ENCODE results near the gene BICDL1.

Gene BICDL1

GRCh38 chr12:120060196-120060595, 71.2 kb downstream of the BICDL1 start:
- DNase-seq (ENCODE audit: low spot score in 2 of 2) (no peak), ATAC-seq (no peak)
- Mint-ChIP-seq H3K36me3 (peaks cover 42% of the 10 kb centered on the region), H3K9me3 (no peaks in the 10 kb centered on the region), H3K4me1 (peaks cover 11% of the 10 kb centered on the region), H3K27ac (no peak overlapping the region), H3K4me3 (no peak overlapping the region)

GRCh38 chr12:120060717-120061116, 71.7 kb downstream of the BICDL1 start:
- DNase-seq (ENCODE audit: low spot score in 2 of 2) = no peak

DNA sequence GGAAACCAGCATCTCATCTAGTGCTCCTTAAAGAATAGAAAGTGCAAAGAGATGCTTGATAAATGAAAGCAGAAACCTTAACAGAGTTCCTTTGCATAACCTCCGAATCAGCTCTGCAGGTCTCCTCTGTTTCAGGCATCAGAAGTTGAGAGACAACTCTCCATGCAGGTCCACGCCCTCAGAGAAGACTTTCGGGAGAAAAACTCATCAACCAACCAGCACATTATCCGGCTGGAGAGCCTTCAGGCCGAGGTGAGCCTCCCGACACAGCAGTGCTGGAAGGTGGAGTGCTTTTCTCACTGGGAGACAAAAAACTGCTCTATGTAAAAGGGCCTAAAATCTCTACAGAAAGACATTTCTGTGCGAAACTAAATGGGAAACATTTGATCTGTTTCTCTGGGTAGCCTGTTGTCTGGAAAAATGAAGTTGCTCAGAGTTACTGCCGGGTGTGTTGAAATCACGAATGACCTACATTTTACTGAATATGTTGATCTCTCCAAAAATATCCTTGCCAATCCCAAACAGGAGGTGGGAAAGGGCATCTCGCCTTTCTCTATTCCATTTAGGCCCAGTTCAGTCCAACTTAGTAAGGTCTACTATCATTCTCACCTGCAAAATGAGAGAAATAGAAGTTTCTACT, 72.7 kb downstream of the BICDL1 start:
- Mint-ChIP-seq H3K4me3 (no peak overlapping the region), H3K36me3 (peaks cover 57% of the 10 kb centered on the region), H3K9me3 (no peaks in the 10 kb centered on the region), H3K27ac (peak overlapping the region; percentile 86), H3K4me1 (peaks cover 11% of the 10 kb centered on the region)
- no peak for ATAC-seq
- no peak for DNase-seq (ENCODE audit: low spot score in 2 of 2)

More at GRCh38 chr12:120060717-120061116, 71.7 kb downstream of the BICDL1 start:
- no peaks in the 10 kb centered on the region for H3K9me3 Mint-ChIP-seq
- ATAC-seq = no peak
- H3K4me3 Mint-ChIP-seq = no peak overlapping the region
- H3K36me3 Mint-ChIP-seq = peaks cover 47% of the 10 kb centered on the region
- peaks cover 11% of the 10 kb centered on the region for H3K4me1 Mint-ChIP-seq
- no peak overlapping the region for H3K27ac Mint-ChIP-seq

DNA sequence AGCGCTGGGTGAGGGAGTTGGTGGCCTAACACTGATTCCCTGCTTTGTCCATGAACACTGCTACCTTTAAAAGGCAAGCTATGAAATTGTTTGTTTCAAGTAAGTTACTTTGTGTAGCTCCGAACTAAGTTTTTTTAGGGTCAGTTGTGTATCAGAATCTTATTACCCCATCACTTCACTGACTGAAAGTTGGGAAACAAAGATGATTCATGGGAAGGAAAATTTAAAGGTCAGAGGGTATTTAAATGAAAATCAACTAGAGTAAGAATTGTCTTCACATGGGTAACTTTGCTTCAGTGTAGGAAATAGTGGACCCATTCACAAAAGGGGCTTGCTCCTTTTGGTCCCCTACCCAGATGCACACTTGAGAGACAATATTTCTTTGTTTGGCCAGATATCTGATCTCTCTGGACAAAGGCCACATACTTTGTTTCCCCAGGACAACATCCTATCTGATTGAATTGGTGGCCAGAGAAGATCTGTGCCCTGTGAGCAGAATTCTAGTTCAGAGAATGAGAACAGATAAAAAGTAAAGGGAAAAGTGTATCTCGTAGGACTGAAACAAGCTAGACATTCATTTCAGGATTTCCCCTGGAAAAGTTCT, 74.0 kb downstream of the BICDL1 start:
- peaks cover 11% of the 10 kb centered on the region for H3K4me1 Mint-ChIP-seq
- no peaks in the 10 kb centered on the region for H3K9me3 Mint-ChIP-seq
- no peak overlapping the region for H3K4me3 Mint-ChIP-seq
- no peak for DNase-seq (ENCODE audit: low spot score in 2 of 2)
- H3K36me3 Mint-ChIP-seq = peaks cover 67% of the 10 kb centered on the region
- peak overlapping the region; percentile 86 for H3K27ac Mint-ChIP-seq
- no peak for ATAC-seq

GRCh38 chr12:120064054-120064940, 75.3 kb downstream of the BICDL1 start:
- Mint-ChIP-seq H3K4me3 (no peak overlapping the region), H3K36me3 (peaks cover 72% of the 10 kb centered on the region), H3K27ac (peak overlapping the region; percentile 72), H3K9me3 (no peaks in the 10 kb centered on the region), H3K4me1 (peaks cover 11% of the 10 kb centered on the region)
- DNase-seq (ENCODE audit: low spot score in 2 of 2) = no peak
- ATAC-seq = no peak

- Mint-ChIP-seq H3K4me3 (no peak overlapping the region), H3K36me3 (peaks cover 79% of the 10 kb centered on the region), H3K27ac (no peak overlapping the region), H3K4me1 (peaks cover 11% of the 10 kb centered on the region), H3K9me3 (no peaks in the 10 kb centered on the region)
- ATAC-seq (no peak), DNase-seq (ENCODE audit: low spot score in 2 of 2) (no peak)
Measured at GRCh38 chr12:120065472-120065871, 76.4 kb downstream of the BICDL1 start.

DNA sequence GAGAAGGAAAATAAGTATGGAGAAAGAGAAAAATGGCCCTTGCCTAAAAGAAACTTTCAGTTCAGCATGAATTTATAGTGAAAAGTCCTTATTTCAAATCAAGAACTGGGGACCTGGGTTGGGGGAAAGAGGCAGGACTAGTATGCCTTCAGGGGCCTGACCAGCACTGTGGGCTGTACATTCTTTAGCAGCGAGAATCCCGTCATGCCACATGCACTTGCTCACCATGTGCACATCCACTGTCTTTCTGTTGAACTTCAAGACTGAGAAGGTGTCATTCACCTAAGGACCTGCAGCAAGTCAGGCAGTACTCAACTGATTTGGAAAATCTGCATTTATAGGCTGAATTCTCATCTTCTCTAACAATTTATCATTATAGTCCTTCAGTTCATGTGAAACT, 77.3 kb downstream of the BICDL1 start:
- Mint-ChIP-seq H3K9me3 (no peaks in the 10 kb centered on the region), H3K4me3 (no peak overlapping the region), H3K27ac (peak overlapping the region; percentile 7), H3K36me3 (peaks cover 82% of the 10 kb centered on the region), H3K4me1 (peaks cover 11% of the 10 kb centered on the region)
- no peak for DNase-seq (ENCODE audit: low spot score in 2 of 2)
- ATAC-seq = no peak

GRCh38 chr12:120067084-120067869, 78.2 kb downstream of the BICDL1 start:
- no peak for DNase-seq (ENCODE audit: low spot score in 2 of 2)
- Mint-ChIP-seq H3K9me3 (no peaks in the 10 kb centered on the region), H3K4me1 (peaks cover 10% of the 10 kb centered on the region), H3K27ac (peak overlapping the region; percentile 7), H3K4me3 (no peak overlapping the region), H3K36me3 (peaks cover 82% of the 10 kb centered on the region)
- ATAC-seq = no peak

- Mint-ChIP-seq H3K4me1 (peaks cover 4% of the 10 kb centered on the region), H3K36me3 (peaks cover 84% of the 10 kb centered on the region), H3K27ac (peak overlapping the region; percentile 7), H3K9me3 (no peaks in the 10 kb centered on the region), H3K4me3 (no peak overlapping the region)
- ATAC-seq = no peak
- DNase-seq (ENCODE audit: low spot score in 2 of 2) = no peak
Measured at GRCh38 chr12:120067901-120068300, 78.9 kb downstream of the BICDL1 start.

GRCh38 chr12:120069278-120069677, 80.2 kb downstream of the BICDL1 start:
- peaks cover 91% of the 10 kb centered on the region for H3K36me3 Mint-ChIP-seq
- peaks cover 4% of the 10 kb centered on the region for H3K4me1 Mint-ChIP-seq
- no peak overlapping the region for H3K4me3 Mint-ChIP-seq
- no peak for DNase-seq (ENCODE audit: low spot score in 2 of 2)
- peak overlapping the region; percentile 7 for H3K27ac Mint-ChIP-seq
- no peak for ATAC-seq
- H3K9me3 Mint-ChIP-seq = no peaks in the 10 kb centered on the region

- Mint-ChIP-seq H3K36me3 (peaks cover 91% of the 10 kb centered on the region), H3K4me3 (no peak overlapping the region), H3K9me3 (no peaks in the 10 kb centered on the region), H3K27ac (no peak overlapping the region), H3K4me1 (no peaks in the 10 kb centered on the region)
- DNase-seq (ENCODE audit: low spot score in 2 of 2) (no peak), ATAC-seq (no peak)
Measured at GRCh38 chr12:120071493-120072020, 82.5 kb downstream of the BICDL1 start.

- no peak for ATAC-seq
Measured at GRCh38 chr12:120072472-120073249, 83.6 kb downstream of the BICDL1 start.

GRCh38 chr12:120075034-120075616, 86.1 kb downstream of the BICDL1 start:
- Mint-ChIP-seq H3K27ac (peak overlapping the region; percentile 23), H3K4me3 (no peak overlapping the region), H3K9me3 (no peaks in the 10 kb centered on the region), H3K4me1 (peaks cover 5% of the 10 kb centered on the region), H3K36me3 (peaks cover 96% of the 10 kb centered on the region)
- DNase-seq (ENCODE audit: low spot score in 2 of 2) (no peak), ATAC-seq (no peak)

More at GRCh38 chr12:120072472-120073249, 83.6 kb downstream of the BICDL1 start:
- no peak overlapping the region for H3K27ac Mint-ChIP-seq
- no peak for DNase-seq (ENCODE audit: low spot score in 2 of 2)
- no peaks in the 10 kb centered on the region for H3K4me1 Mint-ChIP-seq
- no peak overlapping the region for H3K4me3 Mint-ChIP-seq
- H3K9me3 Mint-ChIP-seq = no peaks in the 10 kb centered on the region
- peaks cover 90% of the 10 kb centered on the region for H3K36me3 Mint-ChIP-seq

DNA sequence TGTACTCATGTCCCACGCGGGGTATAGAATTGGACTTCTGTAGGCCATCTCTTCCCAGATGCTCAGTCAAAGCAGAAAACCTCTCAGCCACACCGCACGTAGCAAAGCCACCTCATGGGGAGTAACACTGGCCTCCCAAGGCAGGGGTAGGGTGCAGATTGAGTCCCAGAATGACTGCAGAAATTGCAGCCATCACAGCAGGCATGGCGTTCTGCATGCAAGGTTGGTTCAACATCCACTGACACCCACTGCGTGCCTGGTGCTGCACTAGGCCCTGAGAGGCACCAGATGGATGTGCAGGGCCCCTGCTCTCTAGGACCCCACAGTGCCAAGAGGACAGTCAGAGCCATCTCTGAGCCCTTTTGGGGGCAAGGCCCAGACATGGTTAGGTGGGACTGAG, 87.6 kb downstream of the BICDL1 start:
- Mint-ChIP-seq H3K4me1 (peaks cover 5% of the 10 kb centered on the region), H3K27ac (no peak overlapping the region), H3K9me3 (no peaks in the 10 kb centered on the region), H3K36me3 (peaks cover 96% of the 10 kb centered on the region), H3K4me3 (no peak overlapping the region)
- DNase-seq (ENCODE audit: low spot score in 2 of 2) (no peak), ATAC-seq (no peak)
